GM12878 (cell line): ENCODE results near the gene ADCY2. TPM values are rescaled to one million over a fixed set of nuclear protein-coding genes. Genes with fewer than 3 reads are reported as not detected.

ENCODE experiments used
- ATAC-seq: fragments of 200-7000 bp; cut with Tn5 transposase; 3 replicates; pipeline ENCODE4 v1.9.1; 2020; ENCODE audit warnings: mild to moderate bottlenecking, moderate library complexity
- BruUV-seq: library from RNA; stranded (reverse); fragments of 400-500 nt; replicated peaks from 2 replicates; lab custom pipeline; 2021; lab: Mats Ljungman, UMichigan
- CTCF ChIA-PET: fragments of 300-600 bp; sonication (Branson Sonifier 250); formaldehyde crosslinking; extraction: SDS; loops from one replicate; lab custom pipeline; 2021; ENCODE audit warnings: inconsistent platforms; lab: Yijun Ruan, JAX
- POLR2A ChIA-PET: fragments of 350-600 bp; formaldehyde crosslinking; extraction: SDS; loops from one replicate; lab custom pipeline; 2021; ENCODE audit warnings: inconsistent platforms; lab: Charles Lee
- RAD21 ChIA-PET: fragments of 300-600 bp; sonication (Branson Sonifier 250); formaldehyde crosslinking; loops from one replicate; lab custom pipeline; 2023; ENCODE audit warnings: antibody characterized with exemption; ENCODE audit not compliant: unreplicated experiment; lab: Charles Lee
- SMC1A ChIA-PET: fragments of 300-600 bp; sonication (Branson Sonifier 250); formaldehyde crosslinking; loops from one replicate; lab custom pipeline; 2023; ENCODE audit not compliant: unreplicated experiment, uncharacterized antibody; lab: Charles Lee
- DNase-seq: peaks from one replicate; pipeline ENCODE4 v3.0.0-alpha.2; 2011; ENCODE audit warnings: low read depth, low spot score
- FAIRE-seq: peaks from 3 replicates; lab custom pipeline; 2011; peaks lifted over from hg19 to GRCh38; lab: Jason Lieb, UNC
- H2AFZ ChIP-seq: 2 replicates; pipeline ENCODE4 v1.6.0; 2011; ENCODE audit warnings: low read depth, low read length, control low read depth; ENCODE audit not compliant: control insufficient read depth
- H3K27ac ChIP-seq: 2 replicates; pipeline ENCODE4 v1.5.1; 2011; ENCODE audit warnings: control low read depth; ENCODE audit not compliant: control insufficient read depth, insufficient read depth
- H3K27me3 ChIP-seq, 2 experiments: replicated peaks in 1 of 2; 2 replicates each; pipeline versions ENCODE4 v1.6.0 to v1.6.1; 2011; ENCODE audit warnings: low read length in 1 of 2; ENCODE audit not compliant: control insufficient read depth in 2 of 2, insufficient read depth in 2 of 2
- H3K36me3 ChIP-seq, 2 experiments: 2 replicates each; pipeline ENCODE4 v1.5.1; 2011; ENCODE audit warnings: low read length in 1 of 2; ENCODE audit not compliant: control insufficient read depth in 2 of 2, insufficient read depth in 2 of 2
- H3K4me1 ChIP-seq: 2 replicates; pipeline ENCODE4 v1.6.1; 2011; ENCODE audit warnings: mild to moderate bottlenecking, low read length, moderate library complexity, mixed read lengths; ENCODE audit not compliant: control insufficient read depth, insufficient read depth
- H3K4me2 ChIP-seq: 2 replicates; pipeline ENCODE4 v1.6.0; 2011; ENCODE audit warnings: control low read depth; ENCODE audit not compliant: control insufficient read depth, insufficient read depth
- H3K4me3 ChIP-seq: fragments of 200-600 bp; sonication (generic); 2 replicates; pipeline ENCODE4 v1.5.1; 2016
- H3K79me2 ChIP-seq: 2 replicates; pipeline ENCODE4 v1.6.0; 2011; ENCODE audit warnings: low read length; ENCODE audit not compliant: control insufficient read depth, insufficient read depth
- H3K9ac ChIP-seq: 2 replicates; pipeline ENCODE4 v1.8.0; 2011; ENCODE audit warnings: low read length, control low read depth, mixed read lengths; ENCODE audit not compliant: control insufficient read depth, insufficient read depth
- H3K9me3 ChIP-seq: replicated peaks from 3 replicates; pipeline ENCODE4 v1.5.1; 2011; ENCODE audit warnings: mild to moderate bottlenecking, low read length; ENCODE audit not compliant: control insufficient read depth, insufficient read depth
- H4K20me1 ChIP-seq: 2 replicates; pipeline ENCODE4 v1.6.0; 2011; ENCODE audit not compliant: control insufficient read depth, insufficient read depth
- BMI1 ChIP-seq: fragments of 450-650 bp; IDR thresholded peaks from 2 replicates; pipeline ENCODE4 v1.6.1; 2016; ENCODE audit warnings: mild to moderate bottlenecking, moderate library complexity, borderline replicate concordance
- EZH2 ChIP-seq: IDR thresholded peaks from 2 replicates; pipeline ENCODE4 v1.6.1; 2012; ENCODE audit warnings: low read depth, mild to moderate bottlenecking, control low read depth, inconsistent platforms, low read length, borderline replicate concordance; ENCODE audit not compliant: control insufficient read depth
- FOS ChIP-seq: IDR thresholded peaks from 3 replicates; pipeline ENCODE4 v1.6.1; 2011; ENCODE audit warnings: borderline replicate concordance; ENCODE audit not compliant: insufficient read length; ENCODE audit errors: extremely low read depth
- RAD21 ChIP-seq: IDR thresholded peaks from 2 replicates; pipeline ENCODE4 v1.6.1; 2011; ENCODE audit warnings: mild to moderate bottlenecking, low read depth, low read length, moderate library complexity; ENCODE audit not compliant: insufficient read depth
- STAT1 ChIP-seq: fragments of 450-650 bp; conservative IDR thresholded peaks from 2 replicates; pipeline ENCODE4 v1.6.1; 2014; ENCODE audit warnings: antibody characterized with exemption, mild to moderate bottlenecking
- WGBS: methylation state at CpG from one replicate; pipeline ENCODE4 v1.1.6; 2016; ENCODE audit warnings: low lambda C conversion rate; ENCODE audit not compliant: insufficient replicate concordance, insufficient coverage; ENCODE audit errors: missing lambda C conversion rate; 5-methylcytosine and 5-hydroxymethylcytosine counted together
- in situ Hi-C: fragments of 300-500 bp; cut with MboI; formaldehyde crosslinking; loops from 9 replicates; pipeline ENCODE4 v1.14.3; 2018; ENCODE audit warnings: mixed read lengths
- intact Hi-C: fragments of 100-400 bp; cut with micrococcal nuclease; formaldehyde crosslinking; loops from one replicate; pipeline ENCODE4 v1.14.2; 2022; ENCODE audit not compliant: unreplicated experiment
- polyA plus RNA-seq, 11 experiments: library from polyadenylated mRNA; depleted of rRNA in 4 of 11; unstranded in 6 of 11; stranded (reverse) in 5 of 11; fragments of >200 nt; fragmentation: Nextera tagmentation in 4 of 11; fragmentation: Illumina TruSeq in 1 of 11; extraction: Ambion mirVana in 4 of 11; extraction: Trizol in 1 of 11; gene quantifications; 1 replicate in 1 of 11; 2 replicates in 10 of 11; pipeline versions ENCODE4 v1.2.1 to v1.2.3, GENCODE V29; 2011 to 2016; ENCODE audit warnings: inconsistent platforms in 2 of 11, missing spikeins in 2 of 11, low read depth in 1 of 11
- total RNA-seq, 4 experiments: library from RNA; depleted of rRNA in 3 of 4; stranded (reverse); fragments of >200 nt in 3 of 4; fragmentation: Illumina TruSeq in 1 of 4; extraction: Trizol in 1 of 4; gene quantifications; 2 replicates each; pipeline versions ENCODE4 v1.2.1 to v1.2.3, GENCODE V29; 2013 to 2021
- TF ChIP-seq, protein P1 (sequence below): fragments of 450-650 bp; IDR thresholded peaks from 2 replicates; pipeline ENCODE4 v1.6.1; 2017; ENCODE audit warnings: mild to moderate bottlenecking, low read depth, inconsistent platforms; ENCODE audit not compliant: poor library complexity, severe bottlenecking
- TF ChIP-seq, protein P2 (sequence below): IDR thresholded peaks from 2 replicates; pipeline ENCODE4 v1.6.1; 2012; ENCODE audit warnings: low read depth, low read length, improper control_type of control experiment
- TF ChIP-seq, protein P3 (sequence below): fragments of 450-650 bp; conservative IDR thresholded peaks from 2 replicates; pipeline ENCODE4 v1.6.1; 2017; ENCODE audit warnings: mild to moderate bottlenecking, moderate library complexity
- TF ChIP-seq, protein P4 (sequence below): fragments of 150-350 bp; IDR thresholded peaks from 2 replicates; pipeline ENCODE4 v1.6.1; 2014; ENCODE audit warnings: mild to moderate bottlenecking, low read depth, low read length
- TF ChIP-seq, protein P5 (sequence below): fragments of 450-650 bp; IDR thresholded peaks from 2 replicates; pipeline ENCODE4 v1.6.1; 2017; ENCODE audit warnings: mild to moderate bottlenecking

ADCY2 gene
- total and polyA plus RNA-seq, 10 of the 15 experiments (the other 5 are each of a cell fraction or from before 2014, with no cell fraction given) = 0.07 to 0.26 TPM; not detected in 8

DNA sequence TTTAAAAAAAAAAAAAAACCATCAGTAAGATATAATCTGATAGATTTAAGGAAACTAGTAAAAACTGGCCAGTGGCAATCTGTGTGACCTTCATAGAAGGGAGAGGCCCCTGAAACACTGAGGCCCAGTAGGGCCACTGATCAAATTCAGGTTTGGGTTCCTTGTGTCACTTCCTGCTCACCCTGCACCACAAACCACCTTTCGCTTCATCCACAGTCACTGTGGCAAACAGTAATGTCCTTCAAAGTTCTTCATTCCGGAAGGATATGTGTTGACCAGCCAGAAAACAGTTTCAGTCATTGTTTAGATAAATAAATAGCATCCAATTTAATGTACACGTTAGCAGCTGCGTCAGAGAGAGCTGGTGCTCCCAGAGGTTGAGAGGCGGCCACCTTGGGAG, 232.9 kb downstream of the ADCY2 start:
- no peak for ATAC-seq
- Histone ChIP-seq H3K4me1 (no peaks in the 10 kb centered on the region), H3K27ac (no peak overlapping the region), H3K4me2 (no peak overlapping the region), H3K9ac (no peak overlapping the region), H3K36me3 (no peaks in the 10 kb centered on the region), H3K9me3 (no peaks in the 10 kb centered on the region), H4K20me1 (no peaks in the 10 kb centered on the region), H3K4me3 (no peak overlapping the region), H3K79me2 (no peaks in the 10 kb centered on the region), H3K27me3 (no peaks in the 10 kb centered on the region), H2AFZ (no peak overlapping the region)
- ChIA-PET CTCF (no interaction called here), POLR2A (no interaction called here), SMC1A (no interaction called here), RAD21 (interaction anchor here (0.5 kb wide), 1 partner anchor 492 kb away, joined by 3 read pairs; no protein-coding TSS in a partner anchor)
- WGBS = 28% methylated on average over 5 of the region's 5 CpGs
- no TSS peak for BruUV-seq
- DNase-seq = no peak
- in situ Hi-C loops (no loop called here), intact Hi-C loops (no loop called here)
- no peak for FAIRE-seq
- TF ChIP-seq EZH2 (no peak), FOS (no peak), STAT1 (no peak), RAD21 (no peak), BMI1 (no peak)
- TF ChIP-seq, protein P1, sequence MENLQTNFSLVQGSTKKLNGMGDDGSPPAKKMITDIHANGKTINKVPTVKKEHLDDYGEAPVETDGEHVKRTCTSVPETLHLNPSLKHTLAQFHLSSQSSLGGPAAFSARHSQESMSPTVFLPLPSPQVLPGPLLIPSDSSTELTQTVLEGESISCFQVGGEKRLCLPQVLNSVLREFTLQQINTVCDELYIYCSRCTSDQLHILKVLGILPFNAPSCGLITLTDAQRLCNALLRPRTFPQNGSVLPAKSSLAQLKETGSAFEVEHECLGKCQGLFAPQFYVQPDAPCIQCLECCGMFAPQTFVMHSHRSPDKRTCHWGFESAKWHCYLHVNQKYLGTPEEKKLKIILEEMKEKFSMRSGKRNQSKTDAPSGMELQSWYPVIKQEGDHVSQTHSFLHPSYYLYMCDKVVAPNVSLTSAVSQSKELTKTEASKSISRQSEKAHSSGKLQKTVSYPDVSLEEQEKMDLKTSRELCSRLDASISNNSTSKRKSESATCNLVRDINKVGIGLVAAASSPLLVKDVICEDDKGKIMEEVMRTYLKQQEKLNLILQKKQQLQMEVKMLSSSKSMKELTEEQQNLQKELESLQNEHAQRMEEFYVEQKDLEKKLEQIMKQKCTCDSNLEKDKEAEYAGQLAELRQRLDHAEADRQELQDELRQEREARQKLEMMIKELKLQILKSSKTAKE = no peak
- TF ChIP-seq, protein P2, sequence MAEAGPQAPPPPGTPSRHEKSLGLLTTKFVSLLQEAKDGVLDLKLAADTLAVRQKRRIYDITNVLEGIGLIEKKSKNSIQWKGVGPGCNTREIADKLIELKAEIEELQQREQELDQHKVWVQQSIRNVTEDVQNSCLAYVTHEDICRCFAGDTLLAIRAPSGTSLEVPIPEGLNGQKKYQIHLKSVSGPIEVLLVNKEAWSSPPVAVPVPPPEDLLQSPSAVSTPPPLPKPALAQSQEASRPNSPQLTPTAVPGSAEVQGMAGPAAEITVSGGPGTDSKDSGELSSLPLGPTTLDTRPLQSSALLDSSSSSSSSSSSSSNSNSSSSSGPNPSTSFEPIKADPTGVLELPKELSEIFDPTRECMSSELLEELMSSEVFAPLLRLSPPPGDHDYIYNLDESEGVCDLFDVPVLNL = no peak
- TF ChIP-seq, protein P3, sequence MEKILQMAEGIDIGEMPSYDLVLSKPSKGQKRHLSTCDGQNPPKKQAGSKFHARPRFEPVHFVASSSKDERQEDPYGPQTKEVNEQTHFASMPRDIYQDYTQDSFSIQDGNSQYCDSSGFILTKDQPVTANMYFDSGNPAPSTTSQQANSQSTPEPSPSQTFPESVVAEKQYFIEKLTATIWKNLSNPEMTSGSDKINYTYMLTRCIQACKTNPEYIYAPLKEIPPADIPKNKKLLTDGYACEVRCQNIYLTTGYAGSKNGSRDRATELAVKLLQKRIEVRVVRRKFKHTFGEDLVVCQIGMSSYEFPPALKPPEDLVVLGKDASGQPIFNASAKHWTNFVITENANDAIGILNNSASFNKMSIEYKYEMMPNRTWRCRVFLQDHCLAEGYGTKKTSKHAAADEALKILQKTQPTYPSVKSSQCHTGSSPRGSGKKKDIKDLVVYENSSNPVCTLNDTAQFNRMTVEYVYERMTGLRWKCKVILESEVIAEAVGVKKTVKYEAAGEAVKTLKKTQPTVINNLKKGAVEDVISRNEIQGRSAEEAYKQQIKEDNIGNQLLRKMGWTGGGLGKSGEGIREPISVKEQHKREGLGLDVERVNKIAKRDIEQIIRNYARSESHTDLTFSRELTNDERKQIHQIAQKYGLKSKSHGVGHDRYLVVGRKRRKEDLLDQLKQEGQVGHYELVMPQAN = no peak
- TF ChIP-seq, protein P4, sequence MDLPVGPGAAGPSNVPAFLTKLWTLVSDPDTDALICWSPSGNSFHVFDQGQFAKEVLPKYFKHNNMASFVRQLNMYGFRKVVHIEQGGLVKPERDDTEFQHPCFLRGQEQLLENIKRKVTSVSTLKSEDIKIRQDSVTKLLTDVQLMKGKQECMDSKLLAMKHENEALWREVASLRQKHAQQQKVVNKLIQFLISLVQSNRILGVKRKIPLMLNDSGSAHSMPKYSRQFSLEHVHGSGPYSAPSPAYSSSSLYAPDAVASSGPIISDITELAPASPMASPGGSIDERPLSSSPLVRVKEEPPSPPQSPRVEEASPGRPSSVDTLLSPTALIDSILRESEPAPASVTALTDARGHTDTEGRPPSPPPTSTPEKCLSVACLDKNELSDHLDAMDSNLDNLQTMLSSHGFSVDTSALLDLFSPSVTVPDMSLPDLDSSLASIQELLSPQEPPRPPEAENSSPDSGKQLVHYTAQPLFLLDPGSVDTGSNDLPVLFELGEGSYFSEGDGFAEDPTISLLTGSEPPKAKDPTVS = no peak
- TF ChIP-seq, protein P5, sequence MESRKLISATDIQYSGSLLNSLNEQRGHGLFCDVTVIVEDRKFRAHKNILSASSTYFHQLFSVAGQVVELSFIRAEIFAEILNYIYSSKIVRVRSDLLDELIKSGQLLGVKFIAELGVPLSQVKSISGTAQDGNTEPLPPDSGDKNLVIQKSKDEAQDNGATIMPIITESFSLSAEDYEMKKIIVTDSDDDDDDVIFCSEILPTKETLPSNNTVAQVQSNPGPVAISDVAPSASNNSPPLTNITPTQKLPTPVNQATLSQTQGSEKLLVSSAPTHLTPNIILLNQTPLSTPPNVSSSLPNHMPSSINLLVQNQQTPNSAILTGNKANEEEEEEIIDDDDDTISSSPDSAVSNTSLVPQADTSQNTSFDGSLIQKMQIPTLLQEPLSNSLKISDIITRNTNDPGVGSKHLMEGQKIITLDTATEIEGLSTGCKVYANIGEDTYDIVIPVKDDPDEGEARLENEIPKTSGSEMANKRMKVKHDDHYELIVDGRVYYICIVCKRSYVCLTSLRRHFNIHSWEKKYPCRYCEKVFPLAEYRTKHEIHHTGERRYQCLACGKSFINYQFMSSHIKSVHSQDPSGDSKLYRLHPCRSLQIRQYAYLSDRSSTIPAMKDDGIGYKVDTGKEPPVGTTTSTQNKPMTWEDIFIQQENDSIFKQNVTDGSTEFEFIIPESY = no peak
